K562 (cell line): ENCODE measurements around the gene CCDC50.

ENCODE experiments used
- BHLHE40 ChIP-seq: IDR thresholded peaks from 2 replicates; pipeline ENCODE4 v1.6.1; 2011; ENCODE audit warnings: low read length, improper control_type of control experiment
- EZH2 ChIP-seq: IDR thresholded peaks from 2 replicates; pipeline ENCODE4 v1.6.1; 2012; ENCODE audit warnings: low read depth, mild to moderate bottlenecking, inconsistent platforms, low read length, borderline replicate concordance

DNA sequence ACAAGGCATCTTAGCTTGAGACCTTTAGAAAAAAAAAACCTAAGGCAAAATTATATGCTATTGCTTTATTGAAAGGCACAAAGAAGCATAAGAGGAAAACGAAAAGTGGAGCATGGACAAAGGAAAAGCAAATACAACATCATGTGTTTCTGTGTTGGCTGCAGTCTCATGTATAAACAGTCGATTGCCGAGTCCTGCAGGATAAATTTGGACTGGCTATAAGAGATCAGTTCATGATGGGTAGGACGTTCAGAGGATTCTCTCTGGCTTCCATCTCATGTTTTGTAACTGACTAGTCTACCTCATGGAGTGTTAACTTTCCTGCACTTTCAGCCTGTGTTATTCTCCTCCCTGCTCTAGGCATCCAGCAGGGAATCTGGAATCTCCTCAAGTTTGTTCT lies 21.9 kb upstream of the CCDC50 start:
- TF ChIP-seq BHLHE40 (no peak), EZH2 (no peak)
